ENCODE data around the gene TANC1. TPM values are rescaled to one million over a fixed set of nuclear protein-coding genes. Genes with fewer than 3 reads are reported as not detected.

TANC1 gene
- total RNA-seq: 17.3 and 19.3 TPM in 2 replicates

GRCh38 chr2:158968396-158969161 is at the start of gene TANC1:
TANC1 (plus strand) TSS chr2:158968640; CDS start chr2:159065911, 97,271 bp downstream.

Other genes starting within 250 kb of the TANC1 start
- gene DAPL1, start 173.3 kb upstream of the TANC1 start, total RNA-seq: 6.3 TPM in 1 of 2 replicates, not detected in the other